ENCODE measurements around the gene LRP5.
"Not testable (repeated sequence)": the region's sequence is repeated elsewhere in the genome, so short reads cannot be mapped to it uniquely, and the experiment has no call there.

The LRP5 gene

DNA sequence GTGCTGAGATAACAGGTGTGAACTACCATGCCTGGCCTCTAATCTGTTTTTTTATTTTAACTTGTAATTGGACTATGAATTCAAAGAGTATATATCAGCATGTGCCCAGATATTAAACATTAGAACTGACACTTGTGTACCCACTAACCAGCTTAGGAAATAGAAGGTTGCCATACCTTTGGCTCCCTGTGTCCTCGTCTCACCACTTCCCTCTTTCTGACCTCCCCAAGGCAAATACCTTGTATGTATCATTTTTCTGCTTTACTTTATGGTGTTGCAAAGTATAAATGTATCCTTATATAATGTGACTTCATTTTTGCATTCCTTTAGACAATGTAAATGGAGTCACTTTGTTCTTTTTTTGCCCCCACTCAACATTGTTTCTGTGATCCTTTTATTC lies 157.3 kb downstream of the LRP5 start:
- no peak for DNase-seq (ENCODE audit: low spot score)

DNA sequence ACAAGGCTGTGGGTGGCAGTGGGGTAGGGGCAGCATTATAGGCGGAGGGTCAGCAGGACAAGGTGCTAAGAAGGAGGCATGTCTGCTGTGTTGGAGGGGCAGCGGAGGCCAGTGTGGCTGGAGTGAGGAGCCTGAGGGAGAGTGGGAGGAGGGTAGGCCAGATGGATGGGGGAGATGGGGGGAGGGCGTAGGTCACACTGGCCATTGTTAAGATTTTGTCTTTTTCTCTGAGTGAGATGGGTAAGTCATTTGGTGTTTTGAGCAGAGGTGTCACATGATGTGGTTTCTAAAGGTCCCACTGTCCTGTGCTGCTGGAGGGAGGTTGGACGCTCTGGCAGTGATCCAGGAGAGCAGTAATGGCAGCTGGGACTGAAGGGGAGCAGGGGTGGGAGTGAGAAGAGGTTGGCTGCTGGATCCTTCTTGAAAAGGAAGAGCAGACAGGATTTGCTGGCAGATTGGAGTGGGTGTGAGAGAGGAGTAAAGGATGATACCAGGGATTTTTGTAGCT lies 158.0 kb downstream of the LRP5 start:
- no peak for DNase-seq (ENCODE audit: low spot score)

DNA sequence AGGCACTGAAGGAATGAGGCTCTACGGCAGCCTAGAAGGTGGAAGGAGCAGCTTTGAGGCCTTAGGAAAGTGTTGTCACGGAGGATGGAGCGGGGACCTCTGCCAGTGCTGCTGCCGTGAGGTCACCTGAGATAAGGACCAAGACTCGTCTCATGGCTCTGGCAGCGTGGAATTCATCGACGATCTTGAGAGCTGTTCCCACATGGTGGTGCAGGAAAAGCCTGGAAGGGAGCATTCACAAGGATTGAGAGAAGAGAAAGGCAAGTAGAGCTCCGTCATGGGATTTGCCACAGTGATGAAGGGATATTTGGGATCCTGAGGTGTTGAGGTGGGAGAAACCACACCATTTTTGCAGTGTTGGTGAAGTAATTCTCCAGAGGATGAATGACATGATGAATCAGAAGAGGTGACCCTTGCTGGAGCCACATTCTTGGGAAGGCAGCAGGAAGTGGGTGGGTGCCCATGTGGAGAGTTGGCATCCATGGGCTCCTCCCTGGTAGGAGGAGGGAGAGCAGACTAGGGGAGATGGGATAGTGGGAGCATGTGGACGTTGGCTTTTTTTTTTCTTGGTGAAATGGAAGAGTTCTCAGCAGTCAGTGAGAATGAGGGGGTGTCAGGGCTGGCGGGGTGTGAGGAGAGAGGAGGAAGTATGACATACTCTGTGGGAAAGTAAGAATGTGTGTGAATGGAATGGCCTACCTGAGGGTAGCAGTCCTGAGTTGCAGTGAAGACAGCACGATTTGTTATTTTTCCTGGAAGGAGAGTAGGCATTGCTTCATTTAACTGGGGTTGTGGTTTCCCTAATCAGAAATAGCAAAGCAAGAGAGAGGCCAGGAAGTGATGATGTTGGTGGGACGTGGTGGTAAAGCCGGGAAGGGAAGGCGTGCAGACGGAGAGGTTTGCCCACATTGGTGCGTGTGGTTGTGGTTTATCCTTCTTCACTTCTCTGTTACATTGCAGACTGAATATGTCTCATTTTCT lies 159.3 kb downstream of the LRP5 start:
- no peak for DNase-seq (ENCODE audit: low spot score)

DNA sequence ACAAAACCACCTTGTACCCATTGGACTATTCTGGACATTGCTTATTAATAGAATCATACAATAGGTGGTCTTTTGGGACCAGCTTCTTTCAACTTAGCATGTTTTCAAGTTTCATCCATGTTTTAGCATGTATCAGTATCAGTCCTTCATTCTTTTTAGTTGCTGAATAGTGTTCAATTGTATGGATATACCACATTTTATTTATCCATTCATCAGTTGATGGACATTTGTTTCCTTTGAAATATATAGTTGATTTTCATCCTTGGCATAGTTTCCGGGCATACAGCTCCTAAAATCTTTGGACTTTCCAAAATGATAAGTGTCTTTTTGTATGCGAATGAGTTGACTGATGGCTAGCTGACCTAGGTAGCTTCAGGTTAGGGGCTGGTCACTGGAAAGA lies 160.4 kb downstream of the LRP5 start:
- no peak for DNase-seq (ENCODE audit: low spot score)

DNA sequence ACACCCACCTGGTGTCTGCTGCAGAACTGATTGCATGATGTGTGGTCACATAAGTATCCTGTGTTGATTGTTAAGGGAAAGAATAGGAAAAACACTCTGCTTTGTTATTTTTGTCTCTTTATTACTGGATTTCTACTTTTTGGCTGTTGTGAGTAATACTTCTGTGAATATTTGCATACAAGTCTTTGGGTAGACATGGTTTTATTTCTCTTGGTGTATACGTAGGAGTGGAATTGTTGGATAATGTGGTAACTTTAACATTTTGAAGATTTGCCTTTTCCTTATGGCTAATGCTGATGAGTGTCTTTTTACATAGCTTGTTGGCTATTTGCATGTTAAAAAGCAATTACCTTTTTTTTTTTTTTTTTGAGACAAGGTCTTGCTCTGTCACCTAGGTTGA lies 161.3 kb downstream of the LRP5 start:
- no peak for DNase-seq (ENCODE audit: low spot score)

DNA sequence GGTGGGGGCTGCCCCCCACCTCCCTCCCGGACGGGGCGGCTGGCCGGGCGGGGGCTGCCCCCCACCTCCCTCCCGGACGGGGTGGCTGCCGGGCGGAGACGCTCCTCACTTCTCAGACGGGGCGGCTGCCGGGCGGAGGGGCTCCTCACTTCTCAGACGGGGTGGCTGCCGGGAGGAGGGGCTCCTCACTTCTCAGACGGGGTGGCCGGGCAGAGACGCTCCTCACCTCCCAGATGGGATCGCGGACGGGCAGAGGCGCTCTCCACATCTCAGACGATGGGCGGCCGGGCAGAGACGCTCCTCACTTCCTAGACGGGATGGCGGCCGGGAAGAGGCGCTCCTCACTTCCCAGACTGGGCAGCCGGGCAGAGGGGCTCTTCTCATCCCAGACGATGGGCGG lies 163.2 kb downstream of the LRP5 start:
- not testable (repeated sequence) for DNase-seq (ENCODE audit: low spot score)

DNA sequence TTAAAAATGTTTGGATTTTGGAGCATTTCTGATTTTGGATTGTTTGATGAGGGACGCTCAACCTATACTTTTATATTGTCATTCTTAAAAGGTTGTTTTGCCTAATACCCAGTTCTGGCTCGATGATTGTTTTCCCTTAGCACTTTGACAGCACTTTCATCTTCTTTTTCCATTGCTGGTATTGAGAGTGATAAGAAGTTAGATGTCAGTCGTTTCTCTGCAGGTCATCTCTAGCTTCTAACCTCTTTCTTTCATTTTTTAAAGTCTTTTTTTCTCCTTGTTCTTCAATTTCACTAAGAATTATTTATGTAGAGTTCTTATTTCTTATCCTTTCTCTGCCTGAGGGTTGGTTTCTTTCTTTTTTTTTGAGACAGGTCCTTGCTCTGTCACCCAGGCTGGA lies 167.0 kb downstream of the LRP5 start:
- DNase-seq (ENCODE audit: low spot score): no peak

DNA sequence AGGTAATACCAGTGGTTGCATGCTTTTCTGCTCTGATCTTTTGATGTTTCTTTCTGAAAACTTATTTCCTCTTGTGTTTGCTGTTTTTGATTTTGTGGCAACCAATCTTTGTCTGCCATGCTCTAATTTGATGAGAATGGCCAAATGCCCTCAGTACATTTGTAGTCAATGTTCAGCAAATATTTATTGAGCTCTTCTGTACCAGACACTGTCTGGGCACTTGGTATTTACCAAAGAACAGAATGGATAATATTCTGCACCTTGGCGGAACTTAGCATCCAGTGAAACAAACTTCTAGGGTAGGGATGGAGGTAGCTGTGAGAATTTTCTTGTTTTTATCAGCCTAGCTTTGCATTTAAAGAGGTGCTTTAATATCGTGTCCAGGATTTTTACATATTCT lies 167.8 kb downstream of the LRP5 start:
- DNase-seq (ENCODE audit: low spot score): no peak

DNA sequence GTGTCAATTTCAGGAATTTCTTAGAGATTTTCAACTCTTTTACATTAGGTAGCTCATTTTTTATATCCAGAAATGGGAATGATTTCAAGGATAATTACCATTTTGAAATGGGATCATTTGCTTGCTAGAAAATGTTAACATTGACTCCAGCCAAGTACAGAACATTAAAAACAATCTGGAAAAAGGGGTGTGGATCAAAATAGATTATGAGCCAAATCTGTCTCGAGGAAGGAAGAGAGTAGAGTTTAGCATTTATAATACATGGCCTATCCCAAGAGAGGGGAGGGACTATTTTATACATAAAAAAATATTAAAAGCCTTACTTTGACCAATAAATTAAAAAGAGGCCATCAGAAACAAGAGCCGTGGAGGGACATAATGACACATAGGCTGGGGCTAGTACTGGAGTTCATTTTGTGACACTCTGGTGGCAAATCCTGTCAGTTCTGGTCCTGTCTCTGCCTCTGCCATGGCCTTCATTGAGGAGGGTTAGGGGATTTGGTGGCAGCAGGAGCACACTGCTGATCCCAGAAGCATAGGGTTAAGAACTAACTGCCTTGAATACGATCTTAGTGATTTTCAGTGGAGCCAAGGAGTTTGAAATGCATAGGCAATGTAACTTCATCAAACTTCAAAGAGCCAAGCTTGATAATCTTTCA lies 168.6 kb downstream of the LRP5 start:
- no peak for DNase-seq (ENCODE audit: low spot score)

DNA sequence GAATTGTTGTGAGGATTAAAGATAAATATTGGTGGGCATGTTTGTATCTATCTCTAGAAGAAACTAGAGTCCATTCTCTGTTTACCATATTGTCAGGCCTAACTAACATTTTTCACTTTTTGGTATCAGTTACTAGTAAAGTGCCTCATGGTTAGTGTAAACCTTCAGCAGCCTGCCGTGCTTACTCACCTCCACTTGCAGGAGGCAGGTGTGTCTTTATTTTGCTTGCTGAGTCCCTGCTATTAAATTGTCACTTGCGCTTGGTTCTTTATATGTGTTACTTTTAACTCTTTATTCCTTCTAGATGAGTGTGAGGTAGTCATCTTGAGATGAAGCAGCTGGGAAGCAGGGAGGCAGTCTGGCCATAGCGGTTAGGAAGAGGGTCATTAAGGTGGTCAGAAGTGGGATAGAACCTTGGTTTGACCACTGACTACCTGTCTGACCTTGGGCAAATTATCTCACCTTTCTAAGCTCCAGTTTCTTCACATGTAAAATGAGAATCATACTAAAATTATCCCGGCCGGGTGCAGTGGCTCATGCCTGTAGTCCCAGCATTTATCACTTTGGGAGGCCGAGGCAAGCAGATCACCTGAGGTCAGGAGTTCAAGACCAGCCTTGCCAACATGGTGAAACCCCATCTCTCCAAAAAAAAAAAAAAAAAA lies 169.3 kb downstream of the LRP5 start:
- DNase-seq (ENCODE audit: low spot score): no peak

DNA sequence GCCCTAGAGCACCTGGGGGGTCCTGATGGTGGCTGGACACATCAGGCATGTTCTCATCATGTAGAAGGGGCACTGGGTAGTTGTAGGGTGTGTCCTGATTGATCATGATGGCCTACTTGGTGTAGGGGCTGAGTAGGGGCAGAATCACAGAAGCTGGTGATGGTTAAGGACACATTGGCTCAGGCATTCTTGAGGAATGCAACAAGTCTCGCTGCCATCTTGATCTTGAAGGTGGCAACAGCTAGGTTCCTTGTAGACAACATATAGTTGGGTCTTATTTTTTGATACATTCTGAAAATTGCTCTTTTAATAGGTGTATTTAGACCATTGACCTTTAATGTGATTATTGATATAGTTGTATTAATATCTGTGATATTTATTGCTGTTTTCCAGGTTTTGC lies 176.2 kb downstream of the LRP5 start:
- DNase-seq (ENCODE audit: low spot score): no peak

DNA sequence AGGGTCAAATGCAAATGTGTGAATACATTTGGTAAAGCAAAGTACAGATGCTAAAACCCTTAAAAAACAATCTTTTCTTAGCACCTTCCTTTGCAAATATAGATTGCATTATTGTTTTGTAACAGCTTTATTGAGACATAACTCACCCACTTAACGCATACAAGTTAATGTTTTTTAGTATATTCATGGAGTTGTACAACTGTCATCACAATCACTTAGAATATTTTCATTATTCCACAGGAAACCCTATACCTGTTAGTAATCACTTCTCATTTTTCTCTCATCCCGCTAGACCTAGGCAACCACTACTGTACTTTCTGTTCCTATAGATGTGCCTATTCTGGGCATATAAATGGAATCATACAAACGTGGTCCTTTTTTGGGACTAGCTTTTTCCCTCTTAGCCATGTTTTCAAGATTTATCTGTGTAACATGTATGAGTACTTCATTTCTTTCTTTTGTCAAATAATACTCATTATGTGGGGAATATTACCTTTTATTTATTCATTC lies 182.9 kb downstream of the LRP5 start:
- no peak for DNase-seq (ENCODE audit: low spot score)

DNA sequence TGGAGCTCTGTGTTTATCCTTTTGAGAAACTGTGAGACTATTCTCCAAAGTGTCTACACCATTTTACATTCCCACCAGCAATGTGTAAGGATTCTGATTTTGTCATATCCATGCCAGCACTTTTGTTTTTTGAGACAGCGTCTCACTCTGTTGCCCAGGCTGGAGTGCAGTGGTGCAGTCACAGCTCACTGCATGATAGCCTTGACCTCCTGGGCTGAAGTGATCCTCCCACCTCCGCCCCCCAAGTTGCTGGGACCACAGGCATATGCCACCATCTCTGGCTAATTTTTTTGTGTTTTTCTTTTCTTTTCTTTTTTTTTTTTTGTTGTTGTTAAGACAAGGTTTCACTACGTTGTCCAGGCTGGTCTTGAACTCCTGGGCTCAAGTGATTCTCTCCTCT lies 183.5 kb downstream of the LRP5 start:
- DNase-seq (ENCODE audit: low spot score): no peak

DNA sequence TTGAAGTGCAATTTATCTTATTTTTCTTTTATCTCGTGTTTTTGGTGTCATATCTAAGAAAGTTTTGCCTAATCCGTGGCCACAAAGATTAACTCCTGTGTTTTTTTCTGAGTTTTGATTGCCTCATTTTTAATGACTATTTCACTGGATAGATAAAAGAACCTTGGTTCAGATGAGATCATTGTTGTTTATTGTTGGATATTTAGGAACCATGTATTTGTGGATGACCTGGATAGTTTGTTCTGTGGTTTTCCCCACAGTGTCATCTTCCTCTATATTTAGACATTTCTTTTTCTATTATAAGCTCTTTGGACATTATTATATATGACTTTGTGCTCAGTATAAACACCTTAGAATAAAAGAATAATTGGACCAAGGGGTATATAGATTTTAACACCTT lies 185.4 kb downstream of the LRP5 start:
- DNase-seq (ENCODE audit: low spot score): no peak

DNA sequence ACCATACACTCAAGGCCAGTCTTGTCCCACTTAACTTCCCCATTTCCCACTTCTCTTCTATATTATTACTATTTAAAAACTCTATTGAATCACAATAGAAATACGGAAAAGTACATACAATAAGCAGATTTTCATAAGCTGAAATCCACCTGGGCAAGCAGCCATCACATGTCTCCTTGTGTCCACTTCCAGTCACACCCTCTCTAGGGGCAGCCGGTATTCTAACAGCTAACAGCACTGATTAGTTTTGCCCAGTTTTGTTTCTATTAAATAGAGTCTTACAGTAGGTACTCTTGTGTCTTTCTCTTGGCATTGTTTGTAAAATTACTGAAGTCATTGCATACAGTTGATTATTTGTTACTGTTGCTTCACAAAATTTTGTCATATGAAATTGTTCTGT lies 185.9 kb downstream of the LRP5 start:
- no peak for DNase-seq (ENCODE audit: low spot score)
